NCI-H146 (cell line): Measurements from ENCODE around the gene SLC29A2.

Experiments
- DNase-seq: peaks from one replicate; lab custom pipeline; 2025; lab: John Stamatoyannopoulos, UW

SLC29A2 gene

DNA sequence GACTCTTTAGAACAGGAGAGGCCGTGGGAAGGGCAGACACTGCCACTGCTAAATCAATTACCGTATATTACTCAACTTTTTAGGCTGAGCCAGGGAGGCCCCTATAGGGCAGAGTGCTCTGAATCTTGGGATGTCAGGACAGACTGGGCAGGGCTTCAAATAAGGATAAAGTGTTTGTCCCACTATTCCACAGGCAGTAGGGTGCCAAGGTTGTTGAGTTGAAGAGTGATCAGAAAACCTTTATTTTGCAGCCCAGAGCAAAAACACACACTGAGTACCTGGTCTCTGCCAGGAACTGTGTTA is 22.5 kb downstream of the SLC29A2 start:
- no peak for DNase-seq

GRCh38 chr11:66347425-66348276 is 23.9 kb downstream of the SLC29A2 start, which contains the start of gene B4GAT1:
TSS of gene B4GAT1 (minus strand) at chr11:66347629. CDS start at chr11:66347545, 84 bp downstream.
- DNase-seq = peak; percentile 87

DNA sequence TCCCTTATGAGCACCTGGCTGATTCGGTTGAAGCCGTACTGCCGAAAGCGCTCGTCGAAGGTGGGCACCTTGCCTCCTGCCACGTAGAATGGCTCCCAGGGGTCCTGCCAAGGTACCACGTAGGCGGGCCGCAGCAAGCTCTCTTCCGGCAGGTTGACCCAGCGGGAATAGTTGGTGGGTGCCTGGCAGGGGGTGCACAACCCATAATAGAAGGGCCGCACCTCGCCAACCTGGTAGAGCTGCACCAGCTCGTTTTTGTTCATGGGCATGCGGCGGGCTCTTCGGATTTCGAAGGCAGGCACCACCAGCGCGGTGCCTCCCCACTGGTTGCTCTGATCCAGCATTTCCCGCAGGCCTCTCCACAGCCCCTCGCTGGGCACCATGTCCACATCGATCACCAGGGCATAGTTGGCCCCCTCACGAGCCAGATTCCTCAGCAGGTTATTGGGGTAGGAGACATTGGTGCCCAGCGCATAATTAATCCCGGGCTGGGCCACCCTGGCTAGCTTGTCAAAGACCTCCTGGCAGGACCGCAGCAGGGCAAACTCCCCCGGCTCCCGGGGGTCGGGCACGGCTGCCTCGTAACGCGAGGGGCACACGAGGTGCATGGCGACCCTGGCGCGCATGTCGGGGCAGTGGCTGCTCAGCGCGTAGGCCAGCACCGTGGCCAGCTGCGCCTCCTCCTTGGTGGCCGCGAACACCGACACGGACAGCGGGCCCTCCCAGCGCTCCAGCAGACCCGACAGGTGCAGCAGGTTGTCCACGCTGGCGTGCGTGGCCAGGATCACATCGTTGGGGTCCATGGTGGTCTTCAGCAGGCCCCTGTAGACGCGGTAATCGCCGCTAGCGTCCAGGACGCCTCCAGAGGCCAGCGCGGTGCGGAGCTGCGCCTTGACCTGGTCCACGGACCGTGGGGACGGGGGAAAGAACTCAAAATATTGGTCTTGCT is 24.8 kb downstream of the SLC29A2 start:
- DNase-seq = peak; percentile 46

GRCh38 chr11:66345316-66345649 is 26.3 kb downstream of the SLC29A2 start:
- DNase-seq = no peak

DNA sequence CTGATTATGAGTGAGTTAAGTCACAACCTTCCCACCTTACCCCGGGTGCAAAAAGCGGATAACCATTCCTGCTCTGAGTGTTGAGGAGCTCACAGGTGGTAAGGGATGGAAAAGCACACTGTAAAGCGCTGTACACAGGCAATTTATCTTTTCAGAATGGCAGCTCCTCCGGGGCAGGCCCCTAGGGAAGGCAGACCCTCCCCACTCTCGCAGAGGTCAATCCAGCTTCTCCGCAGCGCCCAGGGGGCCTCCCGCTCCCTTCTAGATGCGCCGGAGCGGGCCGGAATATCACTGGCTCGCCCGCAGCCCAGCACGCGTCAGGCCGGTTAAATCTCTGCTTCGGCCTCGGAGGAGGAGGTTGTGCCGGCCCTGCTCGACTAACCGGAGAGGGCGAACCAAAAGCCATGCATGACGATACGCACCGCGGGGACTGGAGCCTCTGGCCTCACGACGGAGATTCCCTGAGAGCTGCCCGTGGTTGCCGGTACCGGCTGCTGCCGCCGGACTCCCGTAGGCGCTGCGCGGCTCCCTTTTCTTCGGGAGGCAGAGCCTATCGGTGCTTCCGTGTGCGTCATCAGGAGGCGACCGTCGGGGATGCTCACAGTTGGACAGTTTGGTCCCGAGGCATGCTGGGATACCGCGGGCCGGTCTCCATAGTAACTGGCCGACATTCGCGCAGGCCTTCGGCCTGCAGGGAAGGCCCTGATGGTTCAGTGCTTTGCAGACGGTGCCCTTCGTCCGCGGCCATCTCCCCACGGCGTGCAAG is 26.8 kb downstream of the SLC29A2 start, which contains the start of gene BRMS1:
TSS of gene BRMS1 (minus strand) at position 555 of the 766 bp plus-strand sequence. CDS start 2,870 bp downstream, outside the sequence.
- peak; percentile 96 for DNase-seq

- no peak for DNase-seq
These were observed 28.4 kb downstream of the SLC29A2 start for GRCh38 chr11:66343176-66343575.

DNA sequence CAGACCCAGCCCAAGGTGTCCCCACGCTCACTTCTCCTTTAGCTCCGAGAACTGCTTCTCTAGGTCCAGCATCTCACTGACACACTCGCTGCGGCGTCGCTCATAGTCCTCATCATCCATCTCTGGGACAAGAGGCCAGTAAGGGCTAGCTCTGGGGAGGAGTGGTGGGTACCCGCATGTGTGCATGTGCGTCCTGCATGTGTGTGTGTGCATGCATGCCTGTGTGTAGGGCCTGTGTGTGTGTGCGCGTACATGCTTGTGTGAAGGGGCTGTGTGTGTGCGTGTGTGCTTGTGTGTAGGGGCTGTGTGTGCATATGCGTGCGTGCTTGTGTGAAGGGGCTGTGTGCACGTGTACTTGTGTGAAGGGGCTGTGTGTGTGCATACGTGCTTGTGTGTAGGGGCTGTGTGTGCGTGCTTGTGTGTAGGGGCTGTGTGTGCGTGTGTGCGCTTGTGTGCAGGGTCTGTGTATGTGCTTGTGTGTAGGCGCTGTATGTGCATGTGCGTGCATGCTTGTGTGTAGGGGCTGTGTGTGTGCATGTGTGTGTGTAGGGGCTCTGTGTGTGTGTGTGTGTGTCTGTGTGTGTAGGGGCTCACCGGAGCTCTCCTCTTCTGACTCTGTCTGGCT is 29.9 kb downstream of the SLC29A2 start:
- no peak for DNase-seq

- no peak for DNase-seq
These were observed 30.7 kb downstream of the SLC29A2 start for GRCh38 chr11:66340596-66341501.

GRCh38 chr11:66339686-66340483 is 31.7 kb downstream of the SLC29A2 start:
- DNase-seq = no peak

DNA sequence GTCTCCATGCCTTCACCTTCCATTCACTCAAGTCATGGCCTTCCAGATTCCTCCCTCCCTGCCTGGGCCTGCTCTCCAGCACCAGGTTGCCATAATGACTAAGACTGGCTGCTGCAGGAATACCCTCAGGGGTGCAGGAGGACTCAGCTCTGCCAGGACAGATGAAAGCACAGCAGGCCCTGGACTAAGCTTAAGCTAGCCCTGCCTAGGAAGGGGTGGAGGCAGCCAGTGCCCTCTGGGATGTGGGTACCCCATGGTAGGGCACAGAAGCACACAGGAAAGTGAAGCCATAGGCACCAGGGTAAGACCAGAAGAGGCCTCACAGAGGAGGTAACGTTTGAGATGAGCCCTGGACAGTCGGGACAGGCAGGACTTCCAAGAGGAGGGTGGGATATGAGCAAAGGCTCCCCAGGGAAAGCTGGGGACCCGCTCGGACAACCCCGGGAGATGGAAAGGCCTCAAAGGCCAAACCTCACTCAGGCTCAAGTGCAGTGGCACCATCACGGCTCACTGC is 32.3 kb downstream of the SLC29A2 start:
- no peak for DNase-seq

GRCh38 chr11:66338276-66339161 is 33.0 kb downstream of the SLC29A2 start:
- DNase-seq = no peak

- DNase-seq = no peak
These were observed 34.3 kb downstream of the SLC29A2 start for GRCh38 chr11:66337103-66337899.

- DNase-seq = peak; percentile 43
These were observed 35.1 kb downstream of the SLC29A2 start, which contains the start of gene RIN1 for GRCh38 chr11:66336234-66337102. TSS of gene RIN1 (minus strand) at chr11:66336434. CDS start at chr11:66336402, 32 bp downstream.

DNA sequence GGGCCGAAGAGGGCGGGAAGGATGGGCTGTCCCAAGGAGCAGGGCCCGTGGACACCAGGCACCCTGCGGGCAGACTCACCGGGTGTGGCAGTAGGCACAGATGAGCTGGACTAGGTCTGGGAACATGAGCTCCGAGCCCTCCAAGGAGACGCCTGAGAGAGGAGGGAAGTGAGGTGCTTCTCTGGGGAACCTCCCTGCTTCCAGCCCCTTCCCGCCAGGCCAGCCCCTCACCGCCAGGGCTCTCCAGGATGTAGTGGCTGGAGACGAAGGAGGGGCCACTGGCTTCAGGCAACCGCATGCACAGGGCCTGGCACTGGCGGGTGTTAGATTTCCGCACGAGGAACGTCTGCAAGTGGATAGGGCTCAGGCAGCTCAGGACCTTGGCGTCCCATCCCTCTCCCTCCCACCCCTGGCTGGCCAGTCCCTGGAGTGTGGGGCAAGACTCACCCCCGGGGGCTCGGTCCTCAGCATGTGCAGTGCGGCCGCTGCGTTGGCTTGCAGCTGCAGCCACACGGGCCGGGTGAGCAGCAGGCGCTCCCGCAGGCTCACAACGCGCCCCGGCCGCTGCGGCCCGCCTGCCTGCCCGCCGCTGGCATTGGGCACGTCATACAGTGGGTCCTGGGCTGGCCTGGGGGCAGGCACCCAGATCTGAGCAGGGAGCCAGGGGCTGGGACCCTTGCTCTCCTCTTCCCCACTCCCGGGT is 35.9 kb downstream of the SLC29A2 start:
- DNase-seq = peak; percentile 17

GRCh38 chr11:66334605-66335442 is 36.7 kb downstream of the SLC29A2 start:
- DNase-seq = no peak
